Muscle of arm (tissue), 14 donors: ENCODE data around the gene CCDC28A. TPM values are rescaled to one million over a fixed set of nuclear protein-coding genes. Genes with fewer than 3 reads are reported as not detected.
"Not testable (repeated sequence)": the region's sequence is repeated elsewhere in the genome, so short reads cannot be mapped to it uniquely, and the experiment has no call there.

ENCODE experiments used
- DNase-seq: peaks from one replicate; pipeline ENCODE4 v3.0.0-alpha.2; 2013
- long read RNA-seq, 11 donors: transcript quantifications; one replicate each; lab custom pipeline, GENCODE V29; 2026
- polyA plus RNA-seq, 12 donors: library from polyadenylated mRNA; unstranded; fragments of 120-200 nt; gene quantifications; one replicate each; pipeline ENCODE4 v1.2.1, GENCODE V29; 2013; ENCODE audit not compliant: insufficient read length in 12 of 12

Gene CCDC28A
- polyA plus RNA-seq = 10 to 100 TPM in 9 of 12 donors, 1 to 10 TPM in 2, not detected in 1; 10.0 to 21.6 (median 12.7) TPM
- long read RNA-seq, donor 1, partial matches to known transcripts = 0 of 2 reads
- long read RNA-seq, donor 1, other reads (novel, unspliced or antisense) = 0 of 2 reads
- long read RNA-seq, donor 2, partial matches to known transcripts = 0 of 3 reads
- long read RNA-seq, donor 2, other reads (novel, unspliced or antisense) = 0 of 3 reads
- long read RNA-seq, donor 3, partial matches to known transcripts = 0 of 1 reads
- long read RNA-seq, donor 3, other reads (novel, unspliced or antisense) = 0 of 1 reads
- long read RNA-seq, donor 4, partial matches to known transcripts = 0 of 1 reads
- long read RNA-seq, donor 4, other reads (novel, unspliced or antisense) = 0 of 1 reads
- long read RNA-seq, donor 5, partial matches to known transcripts = 0 of 2 reads
- long read RNA-seq, donor 5, other reads (novel, unspliced or antisense) = 0 of 2 reads
- long read RNA-seq, donor 6, partial matches to known transcripts = 0 of 1 reads
- long read RNA-seq, donor 6, other reads (novel, unspliced or antisense) = 0 of 1 reads
- long read RNA-seq, donor 7 = 0 reads
- long read RNA-seq, donor 8, transcript CCDC28A-202 (6 exons, 1,505 nt) = major isoform, 6 of 6 reads
- long read RNA-seq, donor 8, partial matches to known transcripts = 0 of 6 reads
- long read RNA-seq, donor 8, other reads (novel, unspliced or antisense) = 0 of 6 reads
- long read RNA-seq, donor 9, partial matches to known transcripts = 0 of 2 reads
- long read RNA-seq, donor 9, other reads (novel, unspliced or antisense) = 0 of 2 reads
- long read RNA-seq, donor 10, partial matches to known transcripts = 0 of 4 reads
- long read RNA-seq, donor 10, other reads (novel, unspliced or antisense) = 0 of 4 reads
- long read RNA-seq, donor 11, partial matches to known transcripts = 0 of 3 reads
- long read RNA-seq, donor 11, other reads (novel, unspliced or antisense) = 0 of 3 reads

GRCh38 chr6:138773177-138774091, at the start of gene CCDC28A:
TSS of gene CCDC28A (plus strand) at chr6:138773769. CDS start at chr6:138776121, 2,352 bp downstream.
- peak; percentile 96 for DNase-seq

- DNase-seq = no peak
Observed at GRCh38 chr6:138724015-138724414, 49.6 kb upstream of the CCDC28A start.

- DNase-seq = no peak
Observed at GRCh38 chr6:138726066-138726756, 47.4 kb upstream of the CCDC28A start.

- DNase-seq = no peak
Observed at GRCh38 chr6:138726757-138727097, 46.8 kb upstream of the CCDC28A start.

- DNase-seq = no peak
Observed at GRCh38 chr6:138727182-138727581, 46.4 kb upstream of the CCDC28A start.

- DNase-seq = no peak
Observed at GRCh38 chr6:138728662-138729061, 44.9 kb upstream of the CCDC28A start.

- DNase-seq = not testable (repeated sequence)
Observed at GRCh38 chr6:138730037-138730436, 43.5 kb upstream of the CCDC28A start.

- DNase-seq = no peak
Observed at GRCh38 chr6:138734585-138734984, 39.0 kb upstream of the CCDC28A start.

GRCh38 chr6:138736640-138737039, 36.9 kb upstream of the CCDC28A start:
- DNase-seq = no peak

GRCh38 chr6:138752017-138752416, 21.6 kb upstream of the CCDC28A start:
- no peak for DNase-seq

GRCh38 chr6:138757136-138757535, 16.4 kb upstream of the CCDC28A start:
- peak; percentile 16 for DNase-seq

- peak; percentile 31 for DNase-seq
Observed at GRCh38 chr6:138765896-138766655, 7.5 kb upstream of the CCDC28A start.

GRCh38 chr6:138769102-138769676, 4.4 kb upstream of the CCDC28A start:
- peak; percentile 1 for DNase-seq

GRCh38 chr6:138772596-138773176, 883 bp upstream of the CCDC28A start:
- DNase-seq = no peak

- no peak for DNase-seq
Observed at GRCh38 chr6:138774370-138774769, 801 bp downstream of the CCDC28A start.

GRCh38 chr6:138776659-138777058, 3.1 kb downstream of the CCDC28A start:
- DNase-seq = no peak

- DNase-seq = no peak
Observed at GRCh38 chr6:138778331-138778730, 4.8 kb downstream of the CCDC28A start.

- DNase-seq = no peak
Observed at GRCh38 chr6:138782243-138782642, 8.7 kb downstream of the CCDC28A start.

GRCh38 chr6:138785079-138785478, 11.5 kb downstream of the CCDC28A start:
- DNase-seq = no peak
